Iris pigment epithelial cell (primary cell): Measurements from ENCODE around the gene SLC22A23.

Source experiments
- DNase-seq: peaks from one replicate; pipeline ENCODE4 v3.0.0-alpha.2; 2011; ENCODE audit warnings: low read depth

Gene SLC22A23

DNA sequence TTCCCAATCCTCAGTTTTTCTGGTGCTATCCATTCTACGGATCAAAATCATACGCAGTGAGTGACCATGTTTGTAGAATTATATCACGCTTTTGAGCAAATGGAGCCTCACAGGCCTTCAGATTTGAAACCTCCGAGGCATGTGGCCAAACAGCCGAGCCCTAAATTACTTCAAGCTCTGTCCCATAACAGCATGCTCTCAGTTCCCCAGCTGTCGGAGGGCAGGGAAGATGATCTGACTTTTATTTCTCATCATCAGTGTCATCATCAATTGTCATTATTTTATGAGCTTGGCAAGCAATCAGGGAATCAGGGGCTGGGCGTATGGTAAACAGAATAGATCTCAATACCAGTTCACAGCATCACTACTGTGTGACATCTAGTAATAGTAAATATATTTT, 124.9 kb downstream of the SLC22A23 start:
- no peak for DNase-seq

DNA sequence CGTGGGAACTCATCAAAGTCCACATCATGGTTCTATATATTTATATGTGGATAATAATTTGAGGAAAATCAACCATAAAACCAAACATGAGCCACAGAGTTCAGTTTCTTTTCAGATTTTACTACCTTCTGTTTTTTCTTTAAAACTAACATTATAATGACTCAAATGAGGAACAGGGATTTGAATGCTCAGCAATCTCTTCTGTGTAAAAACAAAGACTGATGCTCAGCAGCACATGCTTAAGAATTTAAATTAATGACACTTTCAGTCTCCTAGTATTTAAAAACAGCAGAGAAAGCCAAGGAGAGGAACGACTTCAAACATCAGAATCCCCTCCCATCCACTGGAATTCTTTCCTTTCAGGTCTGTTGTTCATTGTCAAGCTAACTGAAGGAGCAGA, 125.4 kb downstream of the SLC22A23 start:
- no peak for DNase-seq

DNA sequence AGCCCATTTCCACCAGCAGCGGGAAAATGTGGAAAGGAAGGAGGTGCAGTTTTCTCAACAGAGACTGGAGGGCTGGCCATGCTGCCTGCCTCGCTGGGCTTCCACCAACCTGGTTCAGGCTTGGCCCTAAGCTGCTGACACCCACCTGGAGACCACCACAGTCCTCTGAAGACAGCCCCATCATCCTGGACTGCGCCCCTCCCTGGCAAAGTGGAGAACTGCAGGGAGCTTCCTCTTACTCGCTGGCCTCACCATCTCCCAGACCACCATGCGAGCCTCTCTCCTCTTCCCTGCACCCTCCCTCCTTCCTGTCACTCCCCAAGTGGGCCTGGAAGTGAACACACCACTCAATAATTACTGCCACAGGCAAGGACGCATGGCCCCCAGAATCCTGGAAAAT, 126.7 kb downstream of the SLC22A23 start:
- DNase-seq = no peak

GRCh38 chr6:3329393-3330051, 127.3 kb downstream of the SLC22A23 start:
- no peak for DNase-seq

- no peak for DNase-seq
Measured at GRCh38 chr6:3328796-3329195, 128.1 kb downstream of the SLC22A23 start.

DNA sequence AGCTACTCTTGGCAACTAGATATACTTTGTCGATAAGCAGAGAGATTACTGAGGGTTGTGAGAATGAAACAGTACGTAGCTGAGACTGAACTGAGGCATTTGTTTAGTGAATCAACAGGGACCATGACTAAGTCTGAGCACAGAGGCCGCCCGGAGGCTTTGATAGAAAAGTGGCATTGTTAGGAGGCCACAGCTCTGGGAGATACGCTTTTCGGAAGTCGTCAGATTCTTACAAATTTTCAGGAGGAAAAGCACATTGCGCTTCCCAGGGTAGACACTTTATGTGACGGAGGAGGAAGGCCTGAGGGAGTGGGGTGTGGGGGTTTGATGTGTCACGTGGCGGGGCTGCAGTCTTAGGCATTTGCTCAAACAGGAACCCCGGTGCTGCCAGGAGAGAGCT, 128.7 kb downstream of the SLC22A23 start:
- DNase-seq = peak; percentile 24

DNA sequence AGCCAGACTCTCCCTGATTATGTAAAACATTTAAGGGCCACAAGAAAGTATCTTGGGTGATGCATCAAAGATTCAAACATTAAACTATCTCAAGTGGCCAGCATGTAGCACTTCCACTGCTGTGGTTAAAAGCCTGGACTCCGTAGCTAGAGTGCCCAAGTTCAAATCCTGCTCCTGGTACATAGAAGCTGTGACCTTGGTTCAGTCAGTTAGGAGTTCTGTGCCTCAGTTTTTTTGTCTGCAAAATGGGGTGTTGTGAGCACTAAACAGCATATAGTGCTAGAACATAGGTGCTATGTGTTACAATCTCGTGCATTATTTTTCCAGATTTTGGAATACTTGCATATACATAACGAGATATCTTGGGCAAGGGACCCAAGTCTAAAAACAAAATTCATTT, 129.4 kb downstream of the SLC22A23 start:
- no peak for DNase-seq

- no peak for DNase-seq
Measured at GRCh38 chr6:3326981-3327380, 129.9 kb downstream of the SLC22A23 start.

- no peak for DNase-seq
Measured at GRCh38 chr6:3326184-3326971, 130.5 kb downstream of the SLC22A23 start.

- DNase-seq = peak; percentile 57
Measured at GRCh38 chr6:3325210-3325609, 131.6 kb downstream of the SLC22A23 start.

GRCh38 chr6:3324262-3324942, 132.4 kb downstream of the SLC22A23 start:
- peak; percentile 96 for DNase-seq

GRCh38 chr6:3323696-3324261, 133.1 kb downstream of the SLC22A23 start:
- no peak for DNase-seq

GRCh38 chr6:3323148-3323547, 133.7 kb downstream of the SLC22A23 start:
- no peak for DNase-seq

GRCh38 chr6:3322366-3322890, 134.4 kb downstream of the SLC22A23 start:
- no peak for DNase-seq

DNA sequence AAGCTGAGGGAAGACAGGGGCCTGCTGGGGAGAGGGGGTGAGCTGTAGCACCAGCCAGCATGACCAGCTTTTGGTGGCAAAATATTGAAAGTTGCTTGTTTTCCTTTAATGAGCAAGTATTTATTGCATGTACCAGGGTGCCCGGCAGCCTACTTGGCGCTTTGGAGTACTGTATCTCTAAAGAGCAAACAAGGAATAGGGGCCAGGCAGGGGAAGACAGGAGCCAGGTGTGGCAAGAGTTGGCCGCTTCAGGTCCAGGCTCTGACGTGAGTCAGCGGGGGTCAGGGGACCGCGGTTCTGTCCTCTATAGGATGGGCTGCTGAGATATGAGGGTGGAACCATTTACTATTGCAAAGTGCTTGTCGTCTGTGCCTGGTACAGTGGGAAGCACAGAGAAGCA, 135.0 kb downstream of the SLC22A23 start:
- no peak for DNase-seq

DNA sequence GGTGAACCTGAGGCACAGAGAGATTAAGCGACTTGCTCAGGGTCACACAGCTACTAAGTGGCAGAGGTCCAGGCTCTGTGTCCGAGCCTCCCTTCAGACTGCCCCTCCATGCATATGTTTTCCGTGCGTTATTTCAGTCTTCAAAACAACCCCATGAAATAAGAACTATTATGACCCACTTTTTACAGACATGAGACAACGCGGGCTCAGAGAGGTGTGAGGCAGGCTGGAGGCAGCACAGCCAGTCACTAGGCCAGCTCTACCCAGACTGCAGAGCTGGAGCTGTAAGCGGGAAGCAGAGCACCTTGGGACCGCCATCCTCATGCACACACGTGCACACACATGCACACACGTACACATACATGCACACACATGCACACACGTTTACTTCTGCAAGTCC, 135.8 kb downstream of the SLC22A23 start:
- DNase-seq = no peak

DNA sequence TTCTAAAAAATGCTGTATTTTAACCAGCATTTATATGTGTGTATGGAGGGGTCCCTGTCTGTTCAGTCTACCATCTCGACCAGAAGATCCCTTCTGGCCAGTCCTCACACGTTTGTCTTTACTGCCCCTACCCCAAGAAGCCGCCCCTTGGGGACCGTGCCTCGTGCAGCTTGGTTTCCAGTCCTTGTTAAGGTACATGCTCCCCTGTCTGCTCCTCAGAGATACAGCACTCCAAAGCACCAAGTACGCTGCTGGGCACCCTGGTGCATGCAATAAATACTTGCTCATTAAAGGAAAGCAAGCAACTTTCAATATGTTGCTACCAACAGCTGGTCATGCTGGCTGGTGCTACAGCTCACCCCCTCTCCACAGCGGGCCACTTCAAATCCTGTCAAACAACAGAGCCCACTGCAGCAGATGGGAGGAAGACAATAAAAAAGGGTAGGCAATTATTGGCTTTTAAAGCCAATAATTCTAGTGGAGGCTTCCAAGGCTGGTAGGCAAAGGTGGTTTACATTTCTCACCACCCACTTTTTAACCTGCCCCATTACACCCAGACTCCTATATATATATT, 136.5 kb downstream of the SLC22A23 start:
- no peak for DNase-seq

GRCh38 chr6:3319610-3320200, 137.1 kb downstream of the SLC22A23 start:
- no peak for DNase-seq

DNA sequence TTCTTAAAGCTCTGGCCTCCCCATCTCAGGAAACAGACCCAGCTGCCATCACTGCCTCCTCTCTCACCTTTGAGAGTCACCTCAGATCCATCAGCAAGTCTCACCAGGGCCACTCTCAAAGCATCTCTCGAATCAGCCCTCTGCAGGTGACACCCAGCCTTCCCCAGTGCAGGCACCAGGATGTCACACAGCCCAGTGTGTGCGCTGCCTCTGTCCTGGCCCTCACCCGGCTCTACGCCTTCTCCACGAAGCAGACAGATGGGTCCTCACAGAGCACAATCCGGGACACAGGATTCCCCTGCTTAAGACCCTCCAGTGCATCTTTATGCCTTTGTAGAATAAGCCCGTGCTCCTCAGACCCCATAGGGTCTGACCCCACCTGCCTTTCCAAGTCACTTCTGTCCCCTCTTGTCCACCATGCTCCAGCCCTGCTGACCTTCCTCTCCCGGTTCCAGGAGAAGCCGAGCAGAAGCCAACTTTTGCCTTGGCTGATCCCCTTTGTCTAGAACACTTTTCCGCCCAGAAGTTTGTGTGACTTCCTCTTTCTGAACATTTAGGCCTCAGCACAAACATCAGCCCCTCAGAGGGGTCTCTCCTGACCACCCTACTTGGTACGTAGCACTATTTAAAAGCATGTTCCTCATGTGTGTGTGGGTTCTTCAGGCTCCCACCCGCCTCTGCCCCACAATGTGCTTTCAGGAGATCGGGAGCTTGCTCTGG, 137.9 kb downstream of the SLC22A23 start:
- DNase-seq = no peak

DNA sequence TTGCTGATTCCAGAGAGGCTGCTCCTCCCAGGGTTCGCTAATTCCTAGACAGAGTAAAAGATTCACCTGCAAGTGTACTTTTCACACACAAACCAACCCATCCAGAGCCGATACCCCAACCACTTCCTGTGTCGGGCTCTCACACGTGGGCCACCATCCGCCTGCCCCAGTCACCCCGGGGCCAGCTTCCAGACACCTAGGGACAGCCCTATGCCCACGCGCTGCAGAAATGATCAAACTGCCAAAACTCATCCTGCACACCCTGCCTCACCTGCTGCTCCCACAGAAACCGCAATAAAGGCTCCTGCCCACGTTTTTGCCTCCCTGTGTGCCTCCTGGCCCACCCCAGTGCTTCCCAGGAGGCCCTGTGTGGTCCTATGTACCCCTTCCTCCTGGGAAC, 138.6 kb downstream of the SLC22A23 start:
- no peak for DNase-seq

GRCh38 chr6:3317741-3318211, 139.1 kb downstream of the SLC22A23 start:
- DNase-seq = no peak
